Stimulated activated CD8-positive, alpha-beta memory T cell treated with anti-CD3 and anti-CD28 coated beads, Interleukin-7, amount 100 ng/mL, for 24 hours (primary cell): Measurements from ENCODE around the gene USP6NL.

ENCODE experiments used
- DNase-seq: peaks from one replicate; pipeline ENCODE4 v3.0.0-alpha.2; 2020; ENCODE audit warnings: low read depth

USP6NL gene

GRCh38 chr10:11593612-11594011 is 17.8 kb downstream of the USP6NL start:
- DNase-seq, result no peak

GRCh38 chr10:11589738-11590137 is 21.7 kb downstream of the USP6NL start:
- DNase-seq, result no peak

GRCh38 chr10:11588873-11589574 is 22.4 kb downstream of the USP6NL start:
- no peak for DNase-seq

GRCh38 chr10:11587722-11588259 is 23.7 kb downstream of the USP6NL start:
- no peak for DNase-seq

GRCh38 chr10:11586170-11586569 is 25.3 kb downstream of the USP6NL start:
- DNase-seq, result no peak

- no peak for DNase-seq
Measured at GRCh38 chr10:11581213-11581612, 30.2 kb downstream of the USP6NL start.

GRCh38 chr10:11579885-11580284 is 31.6 kb downstream of the USP6NL start:
- no peak for DNase-seq

- DNase-seq, result peak; percentile 11
Measured at GRCh38 chr10:11578802-11579255, 32.6 kb downstream of the USP6NL start.

- no peak for DNase-seq
Measured at GRCh38 chr10:11576092-11576809, 35.2 kb downstream of the USP6NL start.

- no peak for DNase-seq
Measured at GRCh38 chr10:11573497-11573896, 38.0 kb downstream of the USP6NL start.

GRCh38 chr10:11570751-11571150 is 40.7 kb downstream of the USP6NL start:
- DNase-seq, result no peak

GRCh38 chr10:11569471-11569870 is 42.0 kb downstream of the USP6NL start:
- no peak for DNase-seq

- no peak for DNase-seq
Measured at GRCh38 chr10:11568578-11568977, 42.9 kb downstream of the USP6NL start.

GRCh38 chr10:11564741-11565140 is 46.7 kb downstream of the USP6NL start:
- no peak for DNase-seq

GRCh38 chr10:11563936-11564335 is 47.5 kb downstream of the USP6NL start:
- DNase-seq, result no peak

GRCh38 chr10:11562888-11563287 is 48.6 kb downstream of the USP6NL start:
- DNase-seq, result no peak

- no peak for DNase-seq
Measured at GRCh38 chr10:11560076-11560709, 51.3 kb downstream of the USP6NL start.

GRCh38 chr10:11557967-11558366 is 53.5 kb downstream of the USP6NL start:
- DNase-seq, result no peak

- DNase-seq, result no peak
Measured at GRCh38 chr10:11557513-11557912, 53.9 kb downstream of the USP6NL start.

- DNase-seq, result no peak
Measured at GRCh38 chr10:11555556-11555955, 55.9 kb downstream of the USP6NL start.

GRCh38 chr10:11553773-11554381 is 57.6 kb downstream of the USP6NL start:
- DNase-seq, result no peak

GRCh38 chr10:11551916-11552602 is 59.4 kb downstream of the USP6NL start:
- no peak for DNase-seq
